Stimulated activated memory B cell treated with anti-CD40 and anti-IgM and Interleukin-4, amounts not matched to agents 10 μg/mL and 1 μg/mL and 100 μg/mL, for 72 hours (primary cell): ENCODE data around the gene ARHGAP6.
"Not testable (repeated sequence)": the region's sequence is repeated elsewhere in the genome, so short reads cannot be mapped to it uniquely, and the experiment has no call there.

Experiments used
- ATAC-seq: fragments of 150-1000 bp; cut with Tn5 transposase; 2 replicates; pipeline ENCODE4 v1.10.0; 2021
- H3K27ac Mint-ChIP-seq: one replicate; pipeline ENCODE4 v1.8.0; 2022; ENCODE audit warnings: mild to moderate bottlenecking, mixed read lengths
- H3K27me3 Mint-ChIP-seq: one replicate; pipeline ENCODE4 v1.8.0; 2022; ENCODE audit warnings: mixed read lengths
- H3K36me3 Mint-ChIP-seq: one replicate; pipeline ENCODE4 v1.8.0; 2022; ENCODE audit warnings: mixed read lengths
- H3K4me1 Mint-ChIP-seq: one replicate; pipeline ENCODE4 v1.8.0; 2022; ENCODE audit warnings: mixed read lengths
- H3K4me3 Mint-ChIP-seq: one replicate; pipeline ENCODE4 v1.8.0; 2022; ENCODE audit warnings: mild to moderate bottlenecking, moderate library complexity, mixed read lengths
- H3K9me3 Mint-ChIP-seq: one replicate; pipeline ENCODE4 v1.8.0; 2022; ENCODE audit warnings: mixed read lengths

The ARHGAP6 gene

DNA sequence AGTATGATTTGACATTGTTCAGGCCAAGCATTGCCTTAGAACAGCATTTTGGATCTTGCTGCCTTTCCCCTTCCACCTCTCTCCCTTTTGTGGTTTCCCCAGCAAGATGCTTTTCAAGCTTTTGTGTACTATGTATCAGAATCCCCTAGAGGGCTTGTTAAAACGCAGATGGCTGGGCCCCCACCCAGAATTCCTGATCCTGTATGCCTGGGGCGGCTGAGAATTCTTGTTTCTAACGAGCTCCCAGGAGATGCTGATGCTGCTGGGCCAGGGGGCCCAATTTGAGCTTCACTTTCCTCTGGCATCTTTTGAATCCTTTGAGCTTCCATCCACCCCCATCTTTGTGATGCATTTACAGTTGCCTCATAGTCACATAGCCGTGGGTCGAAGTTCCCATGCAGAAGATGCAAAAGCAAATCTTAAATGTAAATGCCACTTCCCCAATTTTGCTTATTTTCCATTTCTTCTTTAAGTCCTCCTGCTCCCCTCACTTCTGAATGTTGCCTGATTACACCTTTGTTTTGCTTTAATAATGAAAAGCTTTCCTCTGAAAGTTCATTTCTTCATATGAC lies 536.1 kb downstream of the ARHGAP6 start:
- Mint-ChIP-seq H3K27ac (no peak overlapping the region), H3K27me3 (no peaks in the 10 kb centered on the region), H3K36me3 (peaks cover 11% of the 10 kb centered on the region), H3K4me1 (peaks cover 6% of the 10 kb centered on the region), H3K4me3 (no peak overlapping the region), H3K9me3 (peaks cover 3% of the 10 kb centered on the region)
- no peak for ATAC-seq

DNA sequence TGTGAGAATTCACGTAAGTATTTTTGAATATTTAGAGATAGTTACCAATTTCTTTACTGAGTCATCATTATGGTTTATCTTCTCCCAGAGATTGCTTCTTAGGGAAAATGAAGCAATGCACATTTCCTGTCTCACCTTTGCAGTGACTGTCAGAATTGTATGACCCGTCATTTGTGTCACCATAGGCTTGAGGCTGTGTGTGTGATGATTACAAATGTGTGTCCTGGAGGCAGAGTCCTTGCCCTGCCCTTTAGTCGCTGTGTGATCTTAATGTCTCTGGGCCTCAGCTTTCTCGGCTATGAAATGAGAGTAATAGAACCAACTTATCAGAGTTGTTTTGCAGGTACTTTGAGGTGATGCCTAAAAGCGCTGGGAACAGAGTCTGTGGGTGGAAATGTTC lies 540.7 kb downstream of the ARHGAP6 start:
- ATAC-seq: no peak
- Mint-ChIP-seq H3K36me3 (peaks cover 30% of the 10 kb centered on the region), H3K4me3 (no peak overlapping the region), H3K27ac (no peak overlapping the region), H3K27me3 (no peaks in the 10 kb centered on the region), H3K9me3 (peaks cover 3% of the 10 kb centered on the region), H3K4me1 (peaks cover 6% of the 10 kb centered on the region)

DNA sequence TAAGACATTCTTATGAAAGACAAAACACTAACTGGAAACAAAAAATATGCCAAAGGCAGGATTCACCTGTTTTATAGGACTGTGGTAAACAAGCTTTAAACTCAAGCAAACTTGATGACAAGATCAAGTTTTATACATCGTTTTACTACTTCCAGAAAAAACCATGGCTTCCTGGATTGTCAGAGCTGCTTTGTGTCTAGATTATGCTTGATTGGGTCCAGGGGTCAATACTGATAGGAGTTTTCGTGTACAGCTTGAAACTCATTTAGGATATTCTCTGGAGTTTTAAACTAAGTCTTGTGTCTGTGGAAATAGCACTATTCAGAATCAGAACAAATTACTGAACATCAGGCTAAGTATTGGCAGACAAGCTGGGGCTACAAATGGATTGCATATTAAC lies 541.6 kb downstream of the ARHGAP6 start:
- H3K9me3 Mint-ChIP-seq: peaks cover 3% of the 10 kb centered on the region
- H3K4me1 Mint-ChIP-seq: no peaks in the 10 kb centered on the region
- peaks cover 39% of the 10 kb centered on the region for H3K36me3 Mint-ChIP-seq
- no peak overlapping the region for H3K27ac Mint-ChIP-seq
- ATAC-seq: no peak
- no peaks in the 10 kb centered on the region for H3K27me3 Mint-ChIP-seq
- no peak overlapping the region for H3K4me3 Mint-ChIP-seq

DNA sequence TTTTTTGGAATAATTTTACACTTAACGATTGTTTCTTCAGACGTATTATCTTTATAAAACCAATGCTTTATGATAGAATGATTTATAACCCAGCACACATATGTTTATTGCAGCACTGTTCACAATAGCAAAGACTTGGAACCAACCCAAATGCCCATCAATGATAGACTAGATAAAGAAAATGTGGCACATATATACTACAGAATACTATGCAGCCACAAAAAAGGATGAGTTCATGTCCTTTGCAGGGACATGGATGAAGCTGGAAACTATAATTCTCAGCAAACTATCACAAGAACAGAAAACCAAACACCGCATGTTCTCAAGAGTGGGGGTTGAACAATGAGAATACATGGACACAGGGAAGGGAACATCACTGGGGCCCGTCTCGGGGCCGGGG lies 542.6 kb downstream of the ARHGAP6 start:
- H3K4me3 Mint-ChIP-seq, H3K27ac Mint-ChIP-seq, H3K9me3 Mint-ChIP-seq, H3K27me3 Mint-ChIP-seq, H3K4me1 Mint-ChIP-seq, ATAC-seq: not testable (repeated sequence)
- H3K36me3 Mint-ChIP-seq: peaks cover 36% of the 10 kb centered on the region

DNA sequence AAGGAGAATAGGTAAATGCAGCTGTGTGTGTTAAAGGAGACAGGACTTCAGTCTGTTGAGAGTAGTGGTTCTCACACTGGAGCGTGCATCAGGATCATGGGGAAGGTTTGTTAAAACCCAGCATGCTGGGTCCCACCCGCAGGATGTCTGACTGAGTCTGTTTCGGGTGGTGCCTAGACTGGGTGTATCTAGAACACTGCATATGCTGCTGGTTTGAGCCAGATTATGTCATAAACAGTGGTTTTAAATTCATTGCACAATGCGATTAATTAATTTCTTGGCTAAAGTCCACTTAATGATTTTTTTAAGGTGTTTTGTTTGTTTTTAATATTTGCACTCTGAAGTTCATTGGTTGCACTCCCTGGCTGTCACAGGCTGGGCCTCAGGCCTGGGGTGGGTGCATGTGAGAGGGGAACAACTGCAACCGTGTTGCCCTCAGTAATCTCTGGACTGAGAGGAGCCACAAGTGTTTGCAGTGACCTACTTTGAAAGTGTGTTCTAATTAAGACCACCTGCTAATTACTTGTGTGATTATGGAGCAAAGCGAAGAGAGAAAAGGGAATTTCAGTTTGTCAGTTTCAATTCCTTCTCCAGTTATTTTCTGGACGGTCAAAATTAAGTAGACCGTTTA lies 546.3 kb downstream of the ARHGAP6 start:
- no peaks in the 10 kb centered on the region for H3K27me3 Mint-ChIP-seq
- no peaks in the 10 kb centered on the region for H3K9me3 Mint-ChIP-seq
- peak overlapping the region; percentile 32 for H3K27ac Mint-ChIP-seq
- H3K36me3 Mint-ChIP-seq: peaks cover 44% of the 10 kb centered on the region
- no peak overlapping the region for H3K4me3 Mint-ChIP-seq
- ATAC-seq: no peak
- no peaks in the 10 kb centered on the region for H3K4me1 Mint-ChIP-seq

DNA sequence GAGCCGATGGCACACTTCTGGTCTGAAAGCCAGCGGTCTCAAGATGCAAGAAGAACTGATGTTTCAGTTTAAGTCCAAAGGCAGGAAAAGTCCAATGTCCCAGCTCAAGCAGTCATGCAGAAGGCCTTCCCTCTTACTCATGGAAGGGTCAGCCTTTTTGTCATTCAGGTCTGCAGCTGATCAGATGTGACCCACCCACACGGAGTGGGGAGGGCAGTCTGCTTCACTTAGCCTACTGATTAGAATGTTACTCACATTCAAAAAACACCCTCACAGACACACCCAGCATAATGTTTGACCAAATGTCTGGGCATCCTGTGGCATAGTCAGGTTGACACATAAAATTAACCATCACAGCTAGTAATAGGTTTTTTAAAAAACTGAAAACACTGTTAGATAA lies 548.0 kb downstream of the ARHGAP6 start:
- no peak for ATAC-seq
- no peak overlapping the region for H3K4me3 Mint-ChIP-seq

DNA sequence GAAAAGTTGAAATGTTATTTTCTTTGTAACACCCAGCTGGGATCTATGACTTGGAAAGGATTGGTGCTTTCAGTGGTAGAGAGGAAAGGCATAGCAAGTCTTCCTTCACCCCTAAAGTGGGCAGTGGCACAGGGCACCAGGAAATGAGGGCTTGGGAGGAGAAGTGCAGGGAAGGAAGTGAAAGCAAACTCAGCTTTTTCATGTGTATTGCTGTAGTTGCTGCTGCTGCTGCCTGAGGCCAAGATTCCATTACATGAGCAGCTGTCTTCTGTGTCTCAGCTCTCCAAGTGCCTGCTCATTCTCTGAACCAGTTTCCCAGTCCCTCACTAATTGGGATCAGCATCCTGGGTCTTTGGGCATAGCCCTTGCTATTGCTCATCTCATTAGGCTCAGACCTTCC lies 552.0 kb downstream of the ARHGAP6 start:
- no peaks in the 10 kb centered on the region for H3K27me3 Mint-ChIP-seq
- peak overlapping the region; percentile 83 for H3K27ac Mint-ChIP-seq
- no peak for ATAC-seq
- no peaks in the 10 kb centered on the region for H3K9me3 Mint-ChIP-seq
- H3K4me1 Mint-ChIP-seq: peaks cover 21% of the 10 kb centered on the region
- H3K4me3 Mint-ChIP-seq: peak overlapping the region; percentile 54
- H3K36me3 Mint-ChIP-seq: peaks cover 15% of the 10 kb centered on the region

More for the DNA sequence above, 548.0 kb downstream of the ARHGAP6 start:
- Mint-ChIP-seq H3K9me3 (no peaks in the 10 kb centered on the region), H3K27me3 (no peaks in the 10 kb centered on the region), H3K27ac (no peak overlapping the region), H3K36me3 (peaks cover 39% of the 10 kb centered on the region), H3K4me1 (peaks cover 12% of the 10 kb centered on the region)

DNA sequence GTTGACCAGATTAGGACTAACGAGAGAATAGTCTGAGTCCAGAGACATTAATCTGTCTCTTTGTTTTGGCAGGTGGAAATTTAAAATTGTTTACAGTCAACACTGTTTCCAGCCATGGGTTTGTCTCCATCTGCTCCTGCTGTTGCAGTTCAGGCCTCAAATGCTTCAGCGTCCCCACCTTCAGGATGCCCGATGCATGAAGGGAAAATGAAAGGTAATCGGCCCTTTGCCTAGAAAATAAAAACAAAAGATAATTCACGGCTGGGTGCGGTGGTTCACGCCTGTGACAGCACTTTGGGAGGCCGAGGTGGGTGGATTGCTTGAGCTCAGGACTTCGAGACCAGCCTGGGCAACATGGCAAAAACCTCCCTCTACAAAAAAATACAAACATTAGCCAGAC lies 553.8 kb downstream of the ARHGAP6 start:
- H3K36me3 Mint-ChIP-seq: peaks cover 15% of the 10 kb centered on the region
- peak overlapping the region; percentile 98 for H3K27ac Mint-ChIP-seq
- no peaks in the 10 kb centered on the region for H3K9me3 Mint-ChIP-seq
- no peak for ATAC-seq
- H3K4me3 Mint-ChIP-seq: peak overlapping the region; percentile 94
- H3K27me3 Mint-ChIP-seq: no peaks in the 10 kb centered on the region
- H3K4me1 Mint-ChIP-seq: peaks cover 21% of the 10 kb centered on the region

DNA sequence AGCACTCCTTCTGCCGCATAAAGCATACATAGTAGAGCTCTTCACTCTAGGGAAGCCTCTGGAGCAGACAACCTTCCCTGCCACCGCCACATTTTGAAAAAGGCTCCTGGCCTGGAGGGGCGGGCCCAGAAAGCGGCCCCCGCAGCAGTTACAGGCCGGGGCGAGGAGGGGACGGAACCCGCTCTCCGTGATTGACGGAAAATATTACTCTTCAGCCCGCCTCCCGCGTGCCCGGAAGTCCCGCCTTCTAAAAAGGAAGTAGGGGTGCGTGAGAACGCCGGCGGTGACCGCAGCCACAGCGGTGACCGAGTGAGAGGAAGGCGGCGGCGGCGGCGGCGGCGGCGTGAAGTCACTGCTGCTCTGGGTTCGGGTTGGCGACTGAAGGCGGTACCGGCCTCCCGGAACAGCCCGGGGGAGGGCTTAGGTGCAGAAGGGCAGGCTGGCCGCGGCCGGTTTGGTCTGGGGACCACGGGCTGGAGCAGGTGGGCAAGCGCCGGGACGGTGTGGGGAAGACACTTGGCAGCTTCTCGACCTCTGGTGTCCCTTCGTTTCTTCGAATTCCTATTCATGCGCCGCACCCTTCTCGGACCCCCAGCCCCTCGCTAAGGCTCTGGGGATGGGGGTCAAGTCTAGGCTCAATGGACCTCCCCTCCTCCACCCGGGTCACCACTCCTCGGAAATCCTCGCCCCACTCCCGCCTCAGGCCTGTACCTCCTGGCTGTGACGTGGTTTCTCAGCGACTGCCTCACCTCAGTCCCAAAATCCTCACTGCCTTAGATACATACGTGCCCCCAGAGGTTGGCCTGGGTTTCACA lies 554.5 kb downstream of the ARHGAP6 start, which contains the start of gene HCCS:
HCCS (plus strand) TSS at position 296 of the 815 bp plus-strand sequence. CDS start 729 bp downstream, outside the sequence.
- no peaks in the 10 kb centered on the region for H3K27me3 Mint-ChIP-seq
- no peaks in the 10 kb centered on the region for H3K9me3 Mint-ChIP-seq
- H3K4me1 Mint-ChIP-seq: peaks cover 21% of the 10 kb centered on the region
- H3K27ac Mint-ChIP-seq: peak within 1 kb of the TSS; percentile 98
- peak; percentile 96 for ATAC-seq
- peaks cover 15% of the 10 kb centered on the region for H3K36me3 Mint-ChIP-seq
- H3K4me3 Mint-ChIP-seq: peak within 1 kb of the TSS; percentile 94

DNA sequence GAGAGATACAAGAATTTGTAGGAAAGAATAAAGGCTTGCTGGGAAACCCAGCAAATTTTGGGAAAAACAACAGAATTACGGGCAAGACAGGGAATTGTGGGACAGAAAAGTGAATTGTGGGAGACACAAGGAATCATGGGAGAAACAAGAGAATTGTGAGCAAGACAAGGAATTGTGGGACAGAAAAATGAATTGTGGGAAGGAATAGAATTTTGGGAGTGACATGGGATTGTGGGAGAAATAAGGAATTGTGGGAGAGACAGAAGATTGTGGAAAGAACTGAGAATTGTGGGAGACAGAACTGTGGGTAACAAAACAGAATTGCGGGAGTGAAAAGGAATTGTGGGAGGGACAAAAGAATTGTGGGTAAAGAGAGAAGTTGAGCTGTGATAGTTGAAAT lies 555.8 kb downstream of the ARHGAP6 start:
- H3K27ac Mint-ChIP-seq: no peak overlapping the region
- H3K9me3 Mint-ChIP-seq: no peaks in the 10 kb centered on the region
- peaks cover 9% of the 10 kb centered on the region for H3K36me3 Mint-ChIP-seq
- H3K27me3 Mint-ChIP-seq: no peaks in the 10 kb centered on the region
- H3K4me1 Mint-ChIP-seq: peaks cover 21% of the 10 kb centered on the region
- ATAC-seq: no peak
- H3K4me3 Mint-ChIP-seq: no peak overlapping the region

DNA sequence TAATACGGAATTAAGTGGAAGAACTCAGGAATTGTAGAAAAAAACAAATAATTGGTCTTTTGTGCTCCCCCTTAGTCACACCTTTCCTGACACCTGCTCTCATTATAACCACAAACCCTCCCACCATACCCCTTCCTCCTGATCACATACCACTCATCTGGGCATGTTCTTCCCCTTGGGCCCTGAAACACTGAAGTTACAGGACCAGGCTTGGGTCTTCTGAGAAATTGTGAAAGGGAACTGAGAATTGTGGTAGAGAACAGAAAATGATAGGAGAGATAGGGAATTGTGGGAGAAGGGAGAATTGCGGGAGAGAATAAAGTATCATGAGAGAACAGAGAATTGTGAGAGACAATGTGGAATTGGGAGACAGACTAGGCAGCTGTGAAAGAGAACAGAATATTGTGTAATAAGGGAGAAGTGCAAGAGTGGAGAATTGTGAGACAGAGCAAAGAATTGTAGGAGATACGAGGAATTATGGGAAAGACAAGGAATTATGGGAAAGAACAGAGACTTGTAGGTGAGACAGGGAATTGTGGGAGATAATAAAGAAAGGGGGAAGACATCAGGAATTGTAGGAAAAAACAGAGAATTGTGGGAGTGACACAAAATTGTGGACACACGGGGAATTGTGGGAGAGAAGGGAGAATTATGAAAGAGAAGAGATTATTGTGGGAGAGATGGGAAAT lies 557.3 kb downstream of the ARHGAP6 start:
- Mint-ChIP-seq H3K9me3 (no peaks in the 10 kb centered on the region), H3K27ac (no peak overlapping the region), H3K27me3 (no peaks in the 10 kb centered on the region), H3K4me1 (peaks cover 11% of the 10 kb centered on the region), H3K36me3 (peaks cover 5% of the 10 kb centered on the region), H3K4me3 (no peak overlapping the region)
- ATAC-seq: no peak

DNA sequence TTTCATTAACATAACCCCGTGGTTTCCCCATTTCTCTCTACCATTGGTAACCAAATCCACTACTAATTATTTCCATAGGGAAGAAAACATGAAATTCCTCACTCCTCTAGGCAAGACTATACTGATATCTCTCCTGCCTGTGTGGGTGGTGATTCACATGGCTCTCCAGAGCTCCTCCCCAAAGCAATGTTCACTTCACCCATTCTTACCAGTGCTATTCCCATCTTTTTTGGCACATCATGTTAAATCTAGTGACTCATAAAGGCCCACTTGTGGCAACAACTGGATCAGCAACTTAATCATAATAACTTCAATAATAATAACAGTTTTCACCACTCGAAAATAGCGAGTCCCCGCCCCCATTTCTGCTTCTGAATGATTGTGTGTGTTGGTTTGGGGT lies 560.6 kb downstream of the ARHGAP6 start:
- H3K4me1 Mint-ChIP-seq: no peaks in the 10 kb centered on the region
- H3K27me3 Mint-ChIP-seq: no peaks in the 10 kb centered on the region
- H3K27ac Mint-ChIP-seq: no peak overlapping the region
- no peaks in the 10 kb centered on the region for H3K36me3 Mint-ChIP-seq
- no peak overlapping the region for H3K4me3 Mint-ChIP-seq
- no peak for ATAC-seq
- H3K9me3 Mint-ChIP-seq: no peaks in the 10 kb centered on the region

DNA sequence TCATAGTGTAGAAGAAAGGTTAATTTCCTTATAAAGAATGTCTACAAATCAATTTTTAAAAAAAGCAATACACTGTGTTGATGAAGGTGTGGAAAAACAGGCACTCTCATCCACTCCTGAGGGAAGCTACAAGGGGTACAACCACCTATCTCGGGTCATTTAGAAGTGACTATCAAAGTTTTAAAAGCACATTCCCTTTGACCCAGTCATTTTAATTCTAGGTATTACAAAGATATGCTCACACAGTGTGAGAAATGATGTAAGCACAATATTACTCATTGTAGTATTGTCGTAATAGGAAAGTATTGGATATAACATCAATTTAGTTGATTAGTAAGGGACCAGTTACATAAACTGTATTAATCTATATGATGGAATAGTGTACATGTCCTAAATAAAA lies 562.0 kb downstream of the ARHGAP6 start:
- Mint-ChIP-seq H3K36me3 (no peaks in the 10 kb centered on the region), H3K4me3 (no peak overlapping the region), H3K27ac (no peak overlapping the region), H3K9me3 (no peaks in the 10 kb centered on the region), H3K4me1 (no peaks in the 10 kb centered on the region), H3K27me3 (no peaks in the 10 kb centered on the region)
- no peak for ATAC-seq

DNA sequence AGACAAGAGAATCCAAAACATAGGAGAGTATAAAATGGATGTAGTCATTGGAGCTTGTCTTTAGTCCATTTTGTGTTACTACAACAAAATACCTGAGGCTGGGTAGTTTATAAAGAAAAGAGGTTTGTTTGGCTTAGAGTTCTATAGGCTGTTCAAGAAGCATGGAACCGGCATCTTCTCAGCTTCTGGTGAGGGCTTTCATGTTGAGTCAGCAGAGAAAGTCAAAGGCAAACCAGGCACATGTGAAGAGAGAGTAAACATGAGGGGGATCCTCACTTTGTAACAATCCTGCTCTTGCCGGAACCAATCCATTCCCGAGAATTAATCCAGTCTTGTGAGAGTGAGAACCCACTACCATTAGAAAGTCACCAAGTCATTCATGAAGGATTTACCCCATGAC lies 562.7 kb downstream of the ARHGAP6 start:
- Mint-ChIP-seq H3K36me3 (no peaks in the 10 kb centered on the region), H3K27ac (no peak overlapping the region)
- ATAC-seq: no peak

DNA sequence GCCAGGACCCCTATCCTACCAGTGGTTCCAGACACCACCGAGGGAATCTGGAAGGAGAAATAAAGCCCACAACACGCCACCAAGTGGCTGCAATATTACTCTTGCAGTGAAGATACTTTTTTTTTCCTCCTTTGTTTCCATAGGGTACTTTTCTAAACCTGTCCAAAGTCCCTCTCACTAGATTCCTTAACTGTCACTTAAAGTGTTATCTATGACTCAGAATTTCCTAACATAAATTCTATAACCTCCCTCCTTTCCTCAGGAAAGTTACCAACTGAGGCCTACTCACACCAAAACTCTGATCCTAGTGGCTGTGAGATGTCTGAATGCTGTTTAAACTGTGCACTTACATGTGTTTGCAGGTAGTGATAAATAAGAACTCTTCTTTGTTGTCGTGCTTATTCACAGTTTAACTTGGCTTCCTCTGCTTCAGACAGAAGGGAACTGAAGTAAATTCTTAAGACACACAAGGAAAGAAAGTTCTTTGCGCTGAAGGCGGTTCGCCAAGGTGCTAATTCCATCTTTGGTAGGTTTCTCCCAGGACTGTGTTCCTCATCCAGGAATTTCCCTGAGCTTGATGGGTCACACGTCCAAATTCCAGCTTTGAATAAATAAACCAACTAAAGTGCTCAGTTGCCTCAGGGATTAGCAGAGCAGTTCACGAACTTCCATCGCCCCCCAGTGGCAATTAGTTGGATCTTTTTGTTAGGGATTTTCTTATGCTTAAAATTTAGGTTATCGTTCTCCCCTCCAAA lies 565.3 kb downstream of the ARHGAP6 start:
- H3K27ac Mint-ChIP-seq: no peak overlapping the region

More for the DNA sequence above, 562.7 kb downstream of the ARHGAP6 start:
- Mint-ChIP-seq H3K27me3 (no peaks in the 10 kb centered on the region), H3K4me1 (no peaks in the 10 kb centered on the region), H3K9me3 (no peaks in the 10 kb centered on the region), H3K4me3 (no peak overlapping the region)

More for the DNA sequence above, 565.3 kb downstream of the ARHGAP6 start:
- Mint-ChIP-seq H3K4me3 (no peak overlapping the region), H3K36me3 (no peaks in the 10 kb centered on the region), H3K9me3 (no peaks in the 10 kb centered on the region), H3K4me1 (no peaks in the 10 kb centered on the region), H3K27me3 (no peaks in the 10 kb centered on the region)
- ATAC-seq: no peak
